HUES6 (cell line): ENCODE results near the gene TGFB1I1.

ENCODE experiments used
- H3K27ac ChIP-seq: 2 replicates; pipeline ENCODE4 v1.7.0; 2013; ENCODE audit warnings: low read depth, mild to moderate bottlenecking, low read length, inconsistent platforms
- H3K27me3 ChIP-seq: 2 replicates; pipeline ENCODE4 v1.6.1; 2013; ENCODE audit warnings: low read length; ENCODE audit not compliant: control insufficient read depth, insufficient read depth
- H3K36me3 ChIP-seq: 2 replicates; pipeline ENCODE4 v1.6.1; 2013; ENCODE audit warnings: low read length; ENCODE audit not compliant: control insufficient read depth, insufficient read depth
- H3K4me1 ChIP-seq: 2 replicates; pipeline ENCODE4 v1.6.1; 2013; ENCODE audit warnings: low read length; ENCODE audit not compliant: control insufficient read depth, insufficient read depth
- H3K4me3 ChIP-seq: 2 replicates; pipeline ENCODE4 v1.5.1; 2013; ENCODE audit warnings: low read depth, low read length
- H3K9ac ChIP-seq: one replicate; pipeline ENCODE4 v1.6.1; 2013; ENCODE audit warnings: mild to moderate bottlenecking, low read length
- H3K9me3 ChIP-seq: 2 replicates; pipeline ENCODE4 v1.6.1; 2013; ENCODE audit warnings: low read depth, low read length; ENCODE audit not compliant: control insufficient read depth, insufficient read depth

The TGFB1I1 gene

DNA sequence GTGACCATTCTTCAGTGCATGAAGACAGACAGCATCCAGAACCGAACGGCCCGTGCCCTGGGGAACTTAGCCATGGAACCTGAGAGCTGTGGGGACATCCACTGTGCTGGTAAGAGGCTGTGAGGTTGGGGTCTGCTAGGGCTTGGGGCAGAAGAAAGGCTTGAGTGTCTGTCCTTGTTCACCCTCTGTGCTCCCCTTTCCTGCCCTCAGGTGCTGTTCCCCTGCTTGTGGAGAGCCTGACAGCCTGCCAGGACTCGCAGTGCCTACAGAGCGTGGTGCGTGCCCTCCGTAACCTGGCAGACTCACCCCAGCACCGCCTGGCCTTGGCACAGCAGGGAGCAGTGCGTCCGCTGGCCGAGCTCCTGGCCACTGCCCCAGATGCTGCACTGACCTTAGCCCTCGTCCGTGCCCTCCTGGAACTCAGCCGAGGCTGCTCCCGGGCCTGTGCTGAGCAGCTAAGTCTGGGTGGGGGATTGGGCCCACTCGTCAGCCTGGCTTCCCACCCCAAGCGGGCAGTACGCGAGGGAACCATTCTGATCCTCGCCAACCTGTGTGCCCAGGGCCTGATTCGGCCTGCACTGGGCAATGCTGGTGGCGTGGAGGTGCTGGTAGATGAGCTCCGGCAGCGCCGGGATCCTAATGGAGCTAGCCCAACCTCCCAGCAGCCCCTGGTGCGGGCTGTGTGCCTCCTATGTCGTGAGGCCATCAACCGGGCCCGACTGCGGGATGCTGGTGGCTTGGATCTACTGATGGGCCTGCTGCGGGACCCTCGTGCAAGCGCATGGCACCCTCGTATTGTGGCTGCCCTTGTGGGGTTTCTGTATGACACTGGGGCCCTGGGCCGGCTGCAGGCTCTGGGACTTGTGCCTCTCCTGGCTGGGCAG is 9.8 kb upstream of the TGFB1I1 start:
- Histone ChIP-seq H3K27ac (no peak overlapping the region), H3K9ac (no peak overlapping the region)

GRCh38 chr16:31464348-31464769 is 7.6 kb upstream of the TGFB1I1 start:
- no peak overlapping the region for H3K9ac ChIP-seq
- no peaks in the 10 kb centered on the region for H3K9me3 ChIP-seq
- no peak overlapping the region for H3K4me3 ChIP-seq
- peaks cover 31% of the 10 kb centered on the region for H3K36me3 ChIP-seq
- H3K4me1 ChIP-seq, result no peaks in the 10 kb centered on the region
- H3K27me3 ChIP-seq, result no peaks in the 10 kb centered on the region
- H3K27ac ChIP-seq, result no peak overlapping the region

More for the DNA sequence above, 9.8 kb upstream of the TGFB1I1 start:
- H3K4me3 ChIP-seq, result no peak overlapping the region
- H3K36me3 ChIP-seq, result peaks cover 30% of the 10 kb centered on the region
- 0 out of 2 replicates have a peak, but pooled peaks cover 12% of the 10 kb centered on the region for H3K4me1 ChIP-seq
- no peaks in the 10 kb centered on the region for H3K9me3 ChIP-seq
- no peaks in the 10 kb centered on the region for H3K27me3 ChIP-seq

GRCh38 chr16:31464781-31465260 is 7.1 kb upstream of the TGFB1I1 start:
- Histone ChIP-seq H3K27me3 (no peaks in the 10 kb centered on the region), H3K9ac (no peak overlapping the region), H3K4me3 (no peak overlapping the region), H3K4me1 (no peaks in the 10 kb centered on the region), H3K27ac (no peak overlapping the region), H3K36me3 (peaks cover 31% of the 10 kb centered on the region), H3K9me3 (no peaks in the 10 kb centered on the region)

GRCh38 chr16:31465788-31466370 is 6.1 kb upstream of the TGFB1I1 start:
- Histone ChIP-seq H3K9ac (no peak overlapping the region), H3K4me3 (no peak overlapping the region), H3K4me1 (no peaks in the 10 kb centered on the region), H3K9me3 (no peaks in the 10 kb centered on the region), H3K27me3 (no peaks in the 10 kb centered on the region), H3K27ac (no peak overlapping the region), H3K36me3 (peaks cover 31% of the 10 kb centered on the region)

DNA sequence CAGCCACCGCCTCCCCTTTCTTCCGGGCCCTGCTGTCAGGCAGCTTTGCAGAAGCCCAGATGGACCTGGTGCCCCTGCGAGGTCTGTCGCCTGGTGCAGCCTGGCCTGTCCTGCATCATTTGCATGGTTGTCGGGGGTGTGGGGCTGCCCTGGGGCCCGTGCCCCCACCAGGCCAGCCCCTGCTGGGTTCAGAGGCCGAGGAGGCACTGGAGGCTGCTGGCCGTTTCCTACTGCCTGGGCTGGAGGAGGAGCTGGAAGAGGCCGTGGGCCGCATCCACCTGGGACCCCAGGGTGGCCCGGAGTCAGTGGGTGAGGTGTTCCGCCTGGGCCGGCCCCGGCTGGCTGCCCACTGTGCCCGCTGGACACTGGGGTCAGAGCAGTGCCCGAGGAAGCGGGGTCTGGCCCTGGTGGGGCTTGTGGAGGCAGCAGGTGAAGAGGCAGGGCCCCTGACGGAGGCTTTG is 5.5 kb upstream of the TGFB1I1 start:
- no peak overlapping the region for H3K27ac ChIP-seq
- H3K27me3 ChIP-seq, result peaks cover 3% of the 10 kb centered on the region; the same call in 1 of the 2 replicates
- no peaks in the 10 kb centered on the region for H3K9me3 ChIP-seq
- H3K36me3 ChIP-seq, result peaks cover 31% of the 10 kb centered on the region
- H3K4me1 ChIP-seq, result peaks cover 4% of the 10 kb centered on the region
- no peak overlapping the region for H3K9ac ChIP-seq
- H3K4me3 ChIP-seq, result no peak overlapping the region

GRCh38 chr16:31467151-31467773 is 4.7 kb upstream of the TGFB1I1 start:
- peaks cover 5% of the 10 kb centered on the region; the same call in 1 of the 2 replicates for H3K27me3 ChIP-seq
- H3K4me3 ChIP-seq, result no peak overlapping the region
- H3K4me1 ChIP-seq, result peaks cover 8% of the 10 kb centered on the region
- no peaks in the 10 kb centered on the region for H3K9me3 ChIP-seq
- H3K36me3 ChIP-seq, result peaks cover 26% of the 10 kb centered on the region
- H3K27ac ChIP-seq, result no peak overlapping the region
- no peak overlapping the region for H3K9ac ChIP-seq

DNA sequence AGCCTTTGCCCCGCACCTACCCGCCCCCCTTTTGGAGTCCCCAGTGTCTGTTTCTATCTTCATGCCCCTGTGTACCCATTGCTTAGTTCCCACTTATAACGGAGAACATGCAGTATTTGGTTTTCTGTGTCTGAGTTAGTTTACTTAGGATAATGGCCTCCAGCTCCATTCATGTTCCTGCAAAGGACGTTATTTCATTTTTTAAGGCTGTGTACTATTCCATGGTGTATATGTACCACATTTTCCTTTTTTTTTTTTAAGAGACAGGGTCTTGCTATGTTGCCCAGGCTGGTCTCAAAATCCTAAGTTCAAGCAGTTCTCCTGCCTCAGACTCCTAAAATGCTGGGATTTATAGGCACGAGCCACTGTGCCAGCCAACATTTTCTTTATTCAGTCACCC is 4.1 kb upstream of the TGFB1I1 start:
- Histone ChIP-seq H3K9ac (no peak overlapping the region), H3K9me3 (no peaks in the 10 kb centered on the region), H3K27ac (no peak overlapping the region), H3K27me3 (peaks cover 5% of the 10 kb centered on the region; the same call in 1 of the 2 replicates), H3K4me1 (peaks cover 8% of the 10 kb centered on the region), H3K4me3 (no peak overlapping the region), H3K36me3 (peaks cover 21% of the 10 kb centered on the region)

- peaks cover 8% of the 10 kb centered on the region for H3K4me1 ChIP-seq
- H3K9ac ChIP-seq, result no peak overlapping the region
- H3K4me3 ChIP-seq, result no peak overlapping the region
- no peaks in the 10 kb centered on the region for H3K9me3 ChIP-seq
- H3K27me3 ChIP-seq, result peaks cover 27% of the 10 kb centered on the region
- H3K36me3 ChIP-seq, result peaks cover 14% of the 10 kb centered on the region
- H3K27ac ChIP-seq, result no peak overlapping the region
These were observed 1.3 kb upstream of the TGFB1I1 start for GRCh38 chr16:31470615-31471014.

DNA sequence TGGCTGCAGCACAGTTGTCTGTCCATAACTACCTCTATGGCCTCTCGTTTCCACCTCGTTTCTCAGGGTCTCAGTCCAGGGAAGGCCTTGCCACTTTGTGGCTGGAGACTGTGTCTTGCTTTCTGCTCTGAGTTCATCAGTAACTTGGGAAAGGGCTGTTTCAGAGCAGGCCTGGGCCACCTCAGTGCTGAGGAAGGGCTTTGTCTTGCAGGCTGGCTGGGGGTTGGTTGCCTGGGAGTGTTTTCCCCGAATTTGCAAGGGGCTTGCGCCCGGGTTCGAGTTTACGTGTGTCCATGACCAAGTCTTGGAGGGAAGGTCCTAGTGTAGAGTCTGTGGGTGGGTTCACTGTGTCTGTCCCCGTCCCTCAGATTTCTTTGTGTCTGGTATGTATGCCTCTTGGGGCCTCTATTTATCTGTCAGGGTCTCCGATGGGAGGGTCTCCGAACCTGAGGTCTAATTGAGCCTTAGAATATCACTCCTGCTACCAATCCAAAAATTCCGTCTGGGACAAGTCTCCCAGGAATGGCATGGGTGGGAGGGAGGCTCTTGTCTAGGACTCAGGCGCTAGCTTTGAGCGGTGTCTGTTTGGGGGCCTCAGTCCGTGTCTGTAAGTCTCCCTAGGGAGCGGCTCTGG is 594 bp upstream of the TGFB1I1 start:
- Histone ChIP-seq H3K27ac (no peak overlapping the region), H3K36me3 (peaks cover 9% of the 10 kb centered on the region), H3K27me3 (peaks cover 31% of the 10 kb centered on the region), H3K9me3 (no peaks in the 10 kb centered on the region), H3K4me1 (peaks cover 11% of the 10 kb centered on the region), H3K4me3 (peak overlapping the region; percentile 92), H3K9ac (peak overlapping the region; percentile 76)

DNA sequence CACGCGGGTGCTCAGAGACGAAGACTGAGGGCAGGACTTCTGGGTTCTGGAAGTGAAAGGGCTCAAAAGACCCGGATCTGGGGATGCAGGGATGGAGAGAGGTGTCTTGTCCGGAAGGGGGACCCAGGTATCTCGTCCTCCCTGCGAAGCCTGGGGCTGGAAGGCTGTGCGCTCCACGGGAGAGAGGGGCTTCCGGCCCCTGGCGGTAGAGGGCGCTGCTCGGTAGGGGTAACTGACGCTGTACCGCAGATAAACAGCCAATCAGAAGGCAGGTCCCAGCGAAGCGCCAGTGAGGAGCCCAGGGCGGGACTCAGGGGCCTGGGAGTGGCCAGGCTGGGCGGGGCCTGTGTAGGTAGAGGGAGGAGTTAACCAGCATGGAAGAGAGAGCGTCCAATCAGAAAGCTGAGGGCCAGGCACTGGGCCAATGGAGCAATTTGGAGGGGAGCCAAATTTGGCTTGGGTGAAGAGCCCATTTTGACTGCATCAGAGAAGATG is 804 bp downstream of the TGFB1I1 start:
- Histone ChIP-seq H3K4me3 (peak overlapping the region; percentile 92), H3K36me3 (peaks cover 3% of the 10 kb centered on the region; the same call in 1 of the 2 replicates), H3K27ac (no peak overlapping the region), H3K9ac (peak overlapping the region; percentile 87), H3K4me1 (peaks cover 15% of the 10 kb centered on the region), H3K9me3 (no peaks in the 10 kb centered on the region), H3K27me3 (peaks cover 31% of the 10 kb centered on the region)
